Cerebellar cortex (tissue), 1 donor: ENCODE measurements around the gene MRPL18.
"Not testable (repeated sequence)": the region's sequence is repeated elsewhere in the genome, so short reads cannot be mapped to it uniquely, and the experiment has no call there.

ENCODE experiments used
- DNase-seq: peaks from one replicate; pipeline ENCODE4 v3.0.0-alpha.2; 2015; ENCODE audit warnings: low spot score

Gene MRPL18

GRCh38 chr6:159790149-159790955, at the start of gene MRPL18:
TSS of gene MRPL18 (plus strand) at chr6:159790467. CDS start at chr6:159790588, 121 bp downstream.
- DNase-seq: peak; percentile 99

- no peak for DNase-seq
These were observed 48.1 kb upstream of the MRPL18 start for GRCh38 chr6:159742165-159742564.

DNA sequence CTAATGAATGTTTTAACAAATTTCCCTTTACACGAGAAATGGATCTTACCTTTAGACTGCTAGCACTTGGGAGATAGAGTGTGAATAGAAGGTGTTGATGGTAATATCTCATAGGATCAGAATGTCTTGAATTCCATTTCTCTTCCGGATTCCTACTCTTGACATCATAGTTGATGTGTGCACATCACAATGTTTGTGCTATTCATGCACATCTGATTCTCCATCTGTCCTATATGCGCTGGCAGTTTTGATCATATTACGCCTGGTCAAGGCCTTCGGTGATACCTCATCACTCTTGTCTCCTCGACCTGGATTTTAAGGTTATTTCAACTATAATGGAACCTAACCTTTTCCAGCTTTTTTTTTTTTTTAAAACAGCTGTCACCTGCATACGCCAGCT, 45.2 kb upstream of the MRPL18 start:
- DNase-seq: no peak

GRCh38 chr6:159746759-159747158, 43.5 kb upstream of the MRPL18 start:
- no peak for DNase-seq

DNA sequence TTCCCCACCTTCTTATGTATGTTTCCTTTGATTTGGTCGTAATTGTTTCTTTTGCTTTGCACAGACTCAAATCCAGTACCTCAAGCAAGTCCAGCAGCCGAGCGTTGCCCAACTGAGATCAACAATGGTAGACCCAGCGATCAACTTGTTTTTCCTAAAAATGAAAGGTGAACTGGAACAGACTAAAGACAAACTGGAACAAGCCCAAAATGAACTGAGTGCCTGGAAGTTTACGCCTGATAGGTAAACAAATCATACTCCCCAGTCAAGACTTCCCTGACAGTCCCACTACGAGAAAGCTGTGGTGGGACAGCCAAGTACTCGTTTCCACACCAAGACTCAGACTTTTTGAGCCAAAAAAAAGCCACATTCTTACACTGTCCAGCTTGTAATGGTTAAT, 42.1 kb upstream of the MRPL18 start:
- not testable (repeated sequence) for DNase-seq

DNA sequence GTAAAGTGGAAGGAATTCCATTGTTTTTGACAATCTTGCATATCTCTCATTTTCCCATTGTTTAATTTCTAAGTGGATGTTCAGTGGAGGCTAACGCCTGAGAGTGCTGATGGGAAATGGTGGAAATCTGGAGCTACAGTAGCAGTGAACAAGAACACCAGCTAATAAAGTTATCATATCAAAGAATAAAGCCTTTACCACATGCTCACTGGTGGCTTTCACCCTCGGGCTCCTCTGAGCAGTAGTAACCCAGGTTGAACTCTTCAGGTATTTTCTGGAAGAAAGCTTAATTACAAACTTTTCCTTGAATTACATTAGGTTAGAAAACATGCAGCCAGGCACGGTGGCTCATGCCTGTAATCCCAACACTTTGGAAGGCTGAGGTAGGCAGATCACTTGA, 38.8 kb upstream of the MRPL18 start:
- DNase-seq: no peak

- no peak for DNase-seq
These were observed 37.0 kb upstream of the MRPL18 start for GRCh38 chr6:159753081-159753872.

GRCh38 chr6:159754401-159754800, 35.9 kb upstream of the MRPL18 start:
- no peak for DNase-seq

DNA sequence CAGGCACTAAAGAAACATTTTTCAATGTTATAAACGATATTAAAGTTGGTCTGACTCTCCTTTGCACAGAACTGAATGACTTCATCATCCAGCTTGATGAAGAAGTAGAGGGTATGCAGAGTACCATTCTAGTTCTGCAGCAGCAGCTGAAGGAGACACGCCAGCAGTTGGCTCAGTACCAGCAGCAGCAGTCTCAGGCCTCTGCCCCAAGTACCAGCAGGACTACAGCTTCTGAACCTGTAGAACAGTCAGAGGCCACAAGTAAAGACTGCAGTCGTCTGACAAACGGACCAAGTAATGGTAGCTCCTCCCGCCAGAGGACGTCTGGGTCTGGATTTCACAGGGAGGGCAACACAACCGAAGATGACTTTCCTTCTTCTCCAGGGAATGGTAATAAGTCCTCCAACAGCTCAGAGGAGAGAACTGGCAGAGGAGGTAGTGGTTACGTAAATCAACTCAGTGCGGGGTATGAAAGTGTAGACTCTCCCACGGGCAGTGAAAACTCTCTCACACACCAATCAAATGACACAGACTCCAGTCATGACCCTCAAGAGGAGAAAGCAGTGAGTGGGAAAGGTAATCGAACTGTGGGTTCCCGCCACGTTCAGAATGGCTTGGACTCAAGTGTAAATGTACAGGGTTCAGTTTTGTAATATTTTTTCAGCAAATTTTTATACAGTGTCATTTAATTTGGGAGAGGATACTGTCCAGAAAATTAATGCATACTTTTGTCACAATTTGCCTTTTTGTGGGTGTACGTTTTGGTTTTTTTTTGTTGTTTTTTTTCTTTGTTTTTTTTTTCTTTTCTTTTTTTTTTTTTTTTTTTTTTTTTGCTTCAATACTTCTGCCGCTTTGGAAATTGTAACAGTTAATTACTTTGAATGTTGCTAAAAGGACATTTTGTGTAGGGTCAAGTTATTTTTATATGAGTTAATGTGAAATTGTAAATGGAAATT, 35.0 kb upstream of the MRPL18 start:
- DNase-seq: peak; percentile 47

GRCh38 chr6:159756508-159756907, 33.8 kb upstream of the MRPL18 start:
- no peak for DNase-seq

DNA sequence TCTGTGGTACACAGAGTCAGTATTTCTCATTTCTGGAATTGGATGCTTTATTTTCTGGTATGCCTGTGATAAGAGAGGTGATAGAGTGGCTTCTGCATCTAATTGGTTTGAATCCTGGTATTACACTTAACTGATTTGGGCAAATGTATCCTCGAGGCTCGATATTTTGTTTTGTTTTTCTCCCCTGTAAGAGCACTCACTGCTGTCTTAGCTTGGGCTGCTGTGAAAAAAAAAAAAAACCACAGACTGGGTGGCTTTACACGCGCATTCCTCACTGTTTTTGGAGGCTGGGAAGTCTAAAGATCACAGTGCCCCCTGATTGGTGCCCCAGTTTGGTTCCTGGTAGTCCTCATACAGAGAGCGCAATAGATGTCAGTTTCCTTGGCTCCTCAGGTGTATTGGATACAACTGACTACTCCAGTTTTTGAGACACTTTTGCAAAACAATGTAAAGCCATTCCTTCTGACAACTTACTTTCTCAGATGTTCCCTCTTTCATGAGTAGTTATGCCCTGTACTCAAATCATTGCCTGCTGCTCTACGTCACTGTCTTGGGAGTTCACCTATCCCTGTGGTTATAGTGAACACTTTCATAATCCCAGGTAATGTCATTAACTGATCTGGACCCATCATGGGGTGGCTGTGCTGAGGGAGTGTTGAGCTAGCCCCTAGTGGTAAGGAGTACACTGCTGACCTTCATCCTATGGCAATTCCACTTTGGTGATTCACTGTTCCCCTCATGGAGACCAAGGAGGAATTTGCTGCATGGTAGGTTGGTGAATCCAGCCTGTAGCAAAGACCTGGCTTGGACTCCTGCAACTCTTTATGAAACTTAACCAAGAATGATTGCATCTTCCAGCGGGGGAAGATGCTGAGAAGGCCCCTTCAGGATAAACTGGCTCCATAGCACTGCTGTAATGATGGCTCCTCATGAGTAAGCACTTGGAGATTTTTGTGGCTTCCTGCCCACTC, 32.0 kb upstream of the MRPL18 start:
- DNase-seq: peak; percentile 28

- peak; percentile 24 for DNase-seq
These were observed 30.6 kb upstream of the MRPL18 start for GRCh38 chr6:159759645-159760044.

DNA sequence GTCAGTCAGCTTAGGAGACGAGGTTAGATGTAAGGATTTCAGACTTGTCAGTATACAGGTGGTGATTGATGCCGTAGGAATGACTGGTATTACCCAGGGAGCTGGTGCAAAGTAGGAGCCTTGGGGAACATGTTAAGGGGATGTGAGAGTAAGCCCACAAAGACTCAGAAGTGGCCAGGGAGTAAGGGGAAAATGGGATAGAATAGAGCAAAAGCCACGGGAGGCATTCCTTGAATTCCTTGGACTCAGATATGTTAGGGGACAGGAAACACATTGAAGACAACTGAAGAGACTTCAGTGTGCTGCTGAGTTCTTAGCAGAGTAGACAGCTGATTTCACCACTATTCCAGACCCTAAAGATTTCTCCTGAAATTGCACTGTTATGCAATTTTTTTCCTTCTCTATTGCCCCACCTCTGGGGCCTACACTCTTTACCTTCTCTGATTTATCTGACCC, 29.6 kb upstream of the MRPL18 start:
- DNase-seq: peak; percentile 54

DNA sequence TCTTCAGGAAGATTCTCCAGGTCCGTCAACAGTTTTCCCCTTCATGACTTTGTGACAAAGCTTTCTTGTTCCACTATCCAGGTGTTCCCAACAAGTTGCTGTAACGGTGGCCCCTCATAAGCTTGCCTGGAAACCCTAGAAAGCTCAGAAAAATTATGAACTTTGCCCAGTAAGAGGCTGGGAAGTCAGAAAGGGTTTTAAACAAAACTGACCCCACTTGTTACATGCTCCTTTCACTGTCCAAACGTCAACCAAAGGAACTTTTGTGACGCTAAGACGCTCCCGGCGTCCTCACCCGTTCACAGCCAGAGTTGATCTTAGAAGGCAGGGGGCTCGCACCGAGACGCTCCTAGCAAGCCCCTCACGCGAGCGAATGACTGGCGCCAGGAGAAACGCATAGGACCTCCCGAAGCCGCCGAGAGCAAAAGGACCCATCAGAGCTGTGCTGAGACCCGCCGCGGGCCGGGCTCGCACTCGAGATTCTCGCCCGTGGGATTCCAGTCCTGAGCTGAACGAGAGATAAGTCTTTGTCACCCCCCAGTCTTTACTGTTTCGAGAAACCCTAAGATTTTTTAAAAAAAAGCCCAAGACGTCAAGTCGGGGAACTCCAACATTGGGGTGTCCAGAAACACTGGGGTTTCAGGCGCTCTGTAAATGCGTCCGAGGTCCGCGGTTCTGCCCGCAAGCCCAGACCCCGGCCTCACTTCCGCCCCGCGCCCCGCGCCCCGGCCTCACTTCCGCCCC, 29.0 kb upstream of the MRPL18 start:
- DNase-seq: peak; percentile 41

GRCh38 chr6:159761873-159762680, 28.2 kb upstream of the MRPL18 start, which contains the start of gene ACAT2:
TSS of gene ACAT2 (plus strand) at chr6:159762045. CDS start at chr6:159762088, 43 bp downstream.
- DNase-seq: peak; percentile 98

DNA sequence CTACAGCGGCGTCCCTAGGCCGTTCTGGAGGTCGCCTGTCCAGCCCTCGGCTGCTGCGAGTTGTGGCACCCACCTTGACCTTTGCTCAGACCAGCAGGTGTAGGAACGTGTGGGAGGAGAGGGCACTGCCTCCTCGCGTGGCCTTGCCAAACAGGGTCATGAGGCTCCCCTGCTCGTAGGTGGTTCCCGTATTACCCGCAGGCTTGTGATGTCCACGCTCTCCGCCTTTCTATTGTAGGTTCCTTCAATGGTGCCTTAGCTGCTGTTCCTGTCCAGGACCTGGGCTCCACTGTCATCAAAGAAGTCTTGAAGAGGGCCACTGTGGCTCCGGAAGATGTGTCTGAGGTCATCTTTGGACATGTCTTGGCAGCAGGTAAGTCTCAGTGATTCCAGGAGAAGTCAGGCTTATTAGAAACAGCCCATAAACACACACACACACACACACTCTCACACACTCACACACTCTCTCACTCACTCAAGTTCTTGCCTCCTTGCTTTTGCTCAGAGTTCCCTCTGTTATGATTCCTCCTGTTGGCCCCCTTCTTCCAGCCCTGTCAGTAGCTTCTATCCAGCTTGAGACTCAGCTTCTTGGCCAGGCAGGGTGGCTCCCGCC, 27.5 kb upstream of the MRPL18 start:
- DNase-seq: no peak

- DNase-seq: no peak
These were observed 23.4 kb upstream of the MRPL18 start for GRCh38 chr6:159766906-159767305.

- no peak for DNase-seq
These were observed 20.8 kb upstream of the MRPL18 start for GRCh38 chr6:159769470-159769869.

- no peak for DNase-seq
These were observed 18.1 kb upstream of the MRPL18 start for GRCh38 chr6:159772196-159772595.
